HG02870 (cell line): ENCODE data around the gene EFS.
"Not testable (repeated sequence)": the region's sequence is repeated elsewhere in the genome, so short reads cannot be mapped to it uniquely, and the experiment has no call there.

Experiments
- ATAC-seq: cut with Tn5 transposase; IDR thresholded peaks from one replicate; pipeline ENCODE4 v1.9.1; 2021; ENCODE audit warnings: mild to moderate bottlenecking, moderate library complexity; ENCODE audit not compliant: unreplicated experiment

EFS gene

DNA sequence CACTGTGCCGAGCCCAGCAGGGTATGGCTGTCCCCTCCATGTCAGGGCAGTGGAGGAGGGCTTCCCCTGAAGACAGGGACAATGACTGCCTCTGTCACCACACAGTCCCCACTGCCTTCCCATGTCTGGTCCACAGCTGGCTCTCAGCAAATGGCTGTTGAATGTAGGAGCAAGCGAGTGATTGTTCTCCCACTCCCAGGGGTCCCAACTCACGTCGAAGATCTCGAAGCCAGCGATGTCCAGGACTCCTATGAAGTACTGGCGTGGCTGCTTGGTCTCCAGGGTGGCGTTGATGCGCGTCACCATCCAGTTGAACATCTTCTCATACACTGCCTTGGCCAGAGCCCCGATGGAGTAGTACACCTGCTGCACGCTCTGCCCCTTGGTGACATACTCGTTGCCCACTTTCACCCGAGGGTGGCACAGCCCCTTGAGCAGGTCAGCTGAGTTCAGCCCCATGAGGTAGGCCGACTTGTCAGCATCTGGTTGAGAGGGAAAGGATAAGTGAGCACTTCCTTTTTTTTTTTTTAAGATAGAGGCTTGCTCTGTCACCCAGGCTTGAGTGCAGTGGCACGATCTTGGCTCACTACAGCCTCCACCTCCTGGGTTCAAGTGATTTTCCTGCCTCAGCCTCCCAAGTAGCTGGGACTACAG is 35.7 kb upstream of the EFS start:
- not testable (repeated sequence) for ATAC-seq

DNA sequence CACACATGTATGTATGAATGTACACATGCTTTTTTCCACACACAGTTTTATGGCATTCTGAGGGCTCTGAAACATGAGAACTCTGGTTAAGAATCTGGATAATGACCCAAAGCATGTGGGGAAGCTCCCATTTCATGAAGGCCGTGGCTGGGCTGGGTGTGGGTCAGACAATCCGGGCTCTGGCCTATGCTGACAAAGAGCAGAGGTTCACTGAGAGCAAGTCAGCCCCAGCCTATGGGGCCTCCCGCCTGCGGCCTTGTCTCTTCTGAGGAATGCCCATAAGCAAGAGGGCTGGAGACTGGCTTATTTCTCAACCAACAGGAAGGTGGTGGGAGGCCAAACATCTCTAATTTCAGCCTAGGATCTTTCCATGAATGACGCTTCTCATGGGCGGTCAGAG is 34.6 kb upstream of the EFS start:
- ATAC-seq, result no peak

DNA sequence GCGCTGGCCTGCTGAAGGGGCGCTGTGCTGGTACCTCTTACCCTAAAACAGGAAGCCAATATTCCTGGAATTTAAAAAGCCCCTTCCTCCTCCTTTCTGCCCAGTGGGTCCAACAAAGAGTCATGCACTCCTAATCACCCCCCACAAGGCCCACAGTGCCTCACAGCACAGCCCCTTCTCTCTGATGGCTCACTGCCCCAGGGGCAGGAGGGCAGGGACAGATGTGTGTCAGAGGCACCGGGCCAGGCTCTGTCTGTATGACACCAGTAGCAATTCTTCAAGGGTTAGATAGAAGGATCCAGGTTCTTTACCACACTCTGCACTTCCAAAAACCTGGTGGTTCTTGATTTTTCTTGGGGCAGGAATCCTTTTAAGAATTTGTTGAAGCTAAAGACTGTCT is 34.2 kb upstream of the EFS start:
- no peak for ATAC-seq

DNA sequence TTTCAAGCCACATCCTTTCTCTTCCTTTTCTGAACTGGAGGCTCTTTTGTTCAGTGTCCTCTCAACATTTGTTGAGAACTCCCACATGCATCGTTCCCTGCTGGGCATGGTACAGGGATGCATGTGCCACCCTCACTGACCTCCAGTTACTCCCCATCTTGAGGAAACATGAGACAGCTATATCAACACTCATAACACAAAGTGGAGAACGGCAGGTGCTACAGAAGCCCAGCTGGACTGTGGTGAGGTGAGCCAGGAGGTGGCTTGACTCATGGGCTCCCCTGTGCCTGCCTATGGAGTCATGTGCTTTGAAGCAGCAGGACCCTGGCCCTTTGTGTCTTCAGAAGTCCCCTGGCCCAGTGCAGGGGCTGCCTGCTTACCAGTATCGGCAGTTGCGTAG is 33.4 kb upstream of the EFS start:
- no peak for ATAC-seq

DNA sequence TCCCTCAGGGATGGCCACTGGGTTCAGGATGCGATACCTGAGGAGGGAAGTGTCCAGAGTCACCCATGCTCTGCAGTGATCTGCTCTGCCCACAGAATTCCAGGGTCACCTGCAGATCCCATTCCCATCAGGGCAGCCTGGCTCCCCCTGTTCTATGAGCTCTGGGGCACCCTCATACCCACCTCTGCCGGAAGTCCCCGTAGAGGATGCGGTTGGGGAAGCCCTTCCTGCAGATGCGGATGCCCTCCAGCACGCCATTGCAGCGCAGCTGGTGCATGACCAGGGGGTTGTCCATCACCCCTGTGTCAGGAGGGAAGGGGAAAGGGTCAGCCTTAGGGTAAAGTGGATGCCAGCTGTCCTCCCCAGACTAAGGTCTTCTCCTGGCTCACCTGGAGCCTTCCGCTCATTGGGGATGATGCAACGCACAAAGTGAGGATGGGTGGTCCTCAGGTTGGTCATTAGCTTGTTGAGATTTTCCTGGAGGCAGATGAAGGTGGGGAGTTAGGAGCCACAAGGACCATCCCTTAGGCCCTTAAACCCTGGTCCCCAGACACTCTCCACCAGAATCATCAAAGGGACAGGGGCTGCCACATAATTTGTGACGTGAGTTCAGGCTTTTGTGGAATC is 31.9 kb upstream of the EFS start:
- no peak for ATAC-seq

DNA sequence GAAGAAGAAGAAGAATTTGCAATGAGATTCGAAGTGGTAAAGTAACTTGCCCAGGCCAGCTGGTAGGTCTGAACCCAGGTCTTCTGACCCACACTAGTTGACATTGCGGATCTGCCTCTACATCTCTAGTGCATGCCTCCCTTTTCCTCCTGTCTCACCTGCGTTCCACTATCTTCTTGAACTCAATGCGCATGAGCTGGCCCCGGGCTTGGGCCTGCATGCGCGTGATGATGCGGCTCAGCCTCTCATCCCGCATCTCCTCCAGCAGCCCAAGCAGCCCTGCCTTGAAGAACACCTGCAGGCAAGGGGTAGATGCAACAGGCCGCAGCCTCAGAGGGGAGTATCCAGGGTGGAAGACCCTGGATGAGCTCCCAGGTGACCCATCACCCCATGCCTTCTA is 31.2 kb upstream of the EFS start:
- ATAC-seq, result no peak

DNA sequence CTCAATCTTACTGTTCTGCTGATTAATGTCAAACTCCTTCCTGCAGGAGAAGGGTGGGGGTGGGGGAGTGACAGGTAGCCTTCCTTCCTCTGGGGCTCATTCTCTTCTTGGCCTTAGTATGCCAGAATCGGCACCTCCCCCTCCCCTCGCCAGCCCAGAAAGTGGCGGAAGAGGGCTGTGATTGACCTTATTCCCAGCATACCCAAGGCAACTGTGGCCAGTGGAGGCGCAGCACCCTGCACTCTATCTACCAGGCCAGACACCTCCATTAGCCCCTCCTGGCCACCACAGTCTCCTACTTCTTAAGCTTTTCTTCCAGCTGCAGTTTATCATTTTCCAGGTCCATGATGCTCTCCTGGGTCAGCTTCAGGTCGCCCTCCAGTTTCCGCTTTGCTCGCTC is 27.6 kb upstream of the EFS start:
- ATAC-seq, result no peak

DNA sequence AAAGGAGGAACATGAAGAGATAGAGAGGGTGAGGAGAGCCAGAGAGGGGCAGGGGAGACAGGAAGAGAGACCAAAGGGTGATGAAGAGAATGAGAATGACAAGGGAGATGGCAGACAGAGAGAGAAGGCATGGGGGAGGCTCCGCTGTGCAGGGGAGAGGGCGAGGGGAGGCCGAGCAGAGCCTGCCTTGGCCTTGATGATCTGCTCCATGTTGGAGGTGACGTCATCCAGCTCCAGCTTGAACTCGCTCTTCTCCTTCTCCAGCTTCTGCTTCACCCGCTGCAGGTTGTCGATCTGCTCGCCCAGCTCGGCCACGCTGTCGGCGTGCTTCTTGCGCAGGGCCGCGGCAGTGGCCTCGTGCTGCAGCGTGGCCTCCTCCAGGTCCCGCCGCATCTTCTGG is 24.9 kb upstream of the EFS start:
- ATAC-seq, result not testable (repeated sequence)

DNA sequence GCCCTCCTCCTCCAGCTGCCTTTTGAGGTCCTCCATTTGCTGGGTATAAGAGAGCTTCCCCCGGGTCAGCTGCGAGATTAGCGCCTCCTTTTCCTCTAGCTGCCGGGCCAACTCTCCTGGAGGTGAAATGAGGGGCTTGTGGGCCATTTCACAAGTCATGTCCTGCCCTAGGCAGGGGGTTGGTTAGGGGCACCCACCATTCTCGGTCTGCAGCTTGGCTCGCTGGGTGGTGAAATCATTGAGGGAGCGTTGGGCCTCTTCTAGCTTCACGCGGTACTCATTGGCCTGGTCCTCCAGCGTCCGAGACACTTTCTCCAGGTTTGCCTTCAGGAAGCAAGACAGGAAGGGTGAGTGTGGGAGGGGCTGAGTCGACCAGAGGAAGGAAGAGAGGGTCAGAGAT is 24.4 kb upstream of the EFS start:
- ATAC-seq, result no peak

DNA sequence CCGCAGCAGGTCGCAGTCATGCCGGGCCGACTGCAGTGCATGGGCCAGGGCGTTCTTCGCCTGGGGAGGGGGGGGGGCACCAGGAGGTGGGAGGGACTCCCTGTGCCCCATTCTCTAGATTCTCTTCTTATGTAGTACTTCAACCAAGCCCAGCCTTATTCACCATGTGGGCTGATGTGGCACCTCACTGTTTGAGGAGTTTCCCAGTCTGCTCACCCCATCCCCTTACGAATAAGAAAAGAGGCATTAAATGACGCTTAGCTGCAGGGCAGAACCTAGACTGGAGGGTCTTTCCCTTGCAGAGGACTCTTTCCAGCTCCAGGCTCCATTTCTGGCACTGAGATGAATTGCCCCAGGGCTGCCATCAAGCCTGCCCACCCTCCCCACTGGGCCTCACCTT is 24.0 kb upstream of the EFS start:
- no peak for ATAC-seq

DNA sequence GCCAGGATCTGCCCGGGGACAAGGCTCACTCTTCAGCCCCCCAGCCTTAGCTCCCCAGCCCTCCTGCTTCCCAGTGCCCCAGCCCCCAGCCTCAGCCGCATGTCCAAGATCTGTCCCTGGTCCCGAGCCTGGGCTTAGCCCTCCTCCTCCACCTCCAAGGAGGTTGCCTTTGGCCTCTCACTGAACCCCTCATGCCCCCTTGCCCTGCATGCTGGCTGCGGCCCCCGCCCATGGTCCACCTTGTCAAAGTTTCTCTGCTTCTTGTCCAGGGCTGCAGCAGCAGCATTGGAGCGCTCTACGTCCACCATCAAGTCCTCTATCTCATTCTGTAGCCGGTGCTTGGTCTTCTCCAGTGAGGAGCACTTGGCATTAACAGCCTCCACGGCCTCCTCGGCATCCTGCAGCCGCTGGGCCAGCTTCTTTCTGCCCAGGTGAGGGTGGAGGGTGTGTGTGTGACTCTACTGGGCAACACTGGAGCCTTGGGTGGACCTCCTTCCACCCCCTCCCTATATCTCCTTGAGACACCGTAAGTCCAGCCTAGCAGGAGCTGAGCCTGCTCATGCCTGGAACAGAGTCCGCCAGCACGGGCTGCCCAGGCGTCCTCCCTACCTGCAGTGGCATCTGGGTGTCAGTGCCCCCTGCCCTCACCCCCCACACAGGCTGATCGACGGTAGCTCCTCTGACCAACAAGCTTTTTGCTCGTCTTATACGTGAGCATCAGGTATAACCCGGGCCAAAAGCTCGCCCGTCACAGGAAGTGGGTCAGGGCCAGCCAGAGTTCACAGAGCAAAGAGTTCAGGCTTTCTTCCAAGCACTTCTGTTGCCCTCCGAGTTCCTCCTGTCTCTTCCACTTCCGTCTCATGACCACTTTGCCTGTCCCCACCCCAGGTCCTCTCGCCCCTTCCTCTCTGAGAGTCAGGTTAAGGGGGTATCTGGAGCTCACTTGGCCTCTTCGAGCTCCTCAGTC is 23.2 kb upstream of the EFS start:
- no peak for ATAC-seq

DNA sequence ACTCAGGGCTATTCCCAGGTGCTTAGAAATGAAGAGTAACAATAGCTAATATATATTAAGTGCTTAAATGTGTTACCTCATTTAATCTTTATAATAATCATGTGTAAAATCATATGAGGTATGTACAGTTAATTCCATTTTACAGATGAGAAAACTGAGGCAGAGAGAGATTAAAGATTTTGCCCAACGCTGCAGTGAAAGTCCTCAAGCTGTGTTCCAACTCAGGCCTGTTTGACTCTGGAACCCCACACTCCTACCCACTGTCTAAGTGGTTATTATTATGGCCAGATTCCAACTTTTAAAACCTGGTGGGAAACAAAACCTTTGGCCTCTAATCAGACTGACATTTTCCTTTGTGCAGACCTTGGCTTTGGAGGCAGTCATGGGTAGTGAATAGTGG is 22.0 kb upstream of the EFS start:
- ATAC-seq, result no peak

DNA sequence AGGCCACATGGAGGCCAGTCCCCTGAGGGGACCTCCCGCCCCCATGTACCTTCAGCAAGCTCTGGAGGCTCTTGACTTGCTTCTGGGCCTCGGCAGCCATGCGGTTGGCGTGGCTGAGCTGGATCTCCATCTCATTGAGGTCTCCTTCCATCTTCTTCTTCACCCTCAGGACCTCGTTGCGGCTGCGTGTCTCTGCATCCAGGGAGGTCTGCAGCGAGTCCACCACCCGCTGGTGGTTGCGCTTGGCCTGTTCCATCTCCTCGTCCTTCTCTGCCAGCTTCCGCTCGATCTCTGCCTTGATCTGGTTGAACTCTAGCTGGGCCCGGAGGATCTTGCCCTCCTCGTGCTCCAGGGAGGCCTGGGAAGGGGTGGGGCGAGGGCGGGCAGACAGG is 21.3 kb upstream of the EFS start:
- not testable (repeated sequence) for ATAC-seq

DNA sequence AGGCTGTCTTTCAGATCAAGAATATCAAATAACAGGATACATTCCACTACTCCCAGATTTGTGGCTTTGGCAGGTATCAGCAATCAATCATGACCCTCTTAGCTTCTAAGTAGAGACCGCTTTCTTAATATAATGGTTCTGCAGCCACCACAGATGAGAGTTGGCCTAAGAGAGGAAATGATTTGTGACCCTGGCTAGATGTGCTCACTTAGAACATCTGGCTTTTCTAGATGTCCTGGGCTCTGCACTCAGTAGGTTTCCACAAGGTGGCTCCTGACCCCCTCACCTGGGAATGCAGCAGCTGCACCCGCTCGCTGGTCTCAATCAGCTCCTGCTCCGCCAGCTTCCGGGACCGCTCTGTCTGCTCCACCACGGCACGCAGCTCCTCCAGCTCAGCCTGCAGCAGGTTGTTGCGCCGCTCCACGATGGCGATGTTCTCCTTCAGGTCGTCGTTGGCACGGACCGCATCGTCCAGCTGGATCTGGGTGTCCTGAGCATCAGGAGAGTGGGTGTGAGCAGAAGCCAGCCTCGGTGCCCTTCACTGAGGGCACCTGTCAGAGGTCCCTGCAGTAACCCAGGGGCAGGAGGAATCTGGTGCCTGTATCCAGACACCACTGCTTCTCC is 20.8 kb upstream of the EFS start:
- no peak for ATAC-seq

DNA sequence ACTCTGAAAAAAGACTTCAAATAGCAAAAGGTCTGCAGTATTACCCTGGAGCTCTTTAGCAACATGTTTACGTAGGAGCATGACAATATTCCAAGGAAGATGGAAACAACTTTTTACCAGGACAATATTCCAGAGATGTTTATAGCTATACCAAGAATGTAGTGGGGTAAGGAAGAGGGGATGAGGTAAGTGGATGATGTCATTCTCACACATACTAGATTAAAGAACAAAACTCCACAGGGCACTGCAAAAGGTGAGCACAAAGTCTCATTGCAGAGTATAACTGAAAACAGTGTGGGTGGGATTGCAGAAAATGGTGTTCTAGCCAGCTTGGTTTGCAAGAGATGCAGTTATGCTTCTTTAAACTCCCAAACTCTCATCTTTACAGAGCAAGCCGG is 20.3 kb upstream of the EFS start:
- ATAC-seq, result no peak

DNA sequence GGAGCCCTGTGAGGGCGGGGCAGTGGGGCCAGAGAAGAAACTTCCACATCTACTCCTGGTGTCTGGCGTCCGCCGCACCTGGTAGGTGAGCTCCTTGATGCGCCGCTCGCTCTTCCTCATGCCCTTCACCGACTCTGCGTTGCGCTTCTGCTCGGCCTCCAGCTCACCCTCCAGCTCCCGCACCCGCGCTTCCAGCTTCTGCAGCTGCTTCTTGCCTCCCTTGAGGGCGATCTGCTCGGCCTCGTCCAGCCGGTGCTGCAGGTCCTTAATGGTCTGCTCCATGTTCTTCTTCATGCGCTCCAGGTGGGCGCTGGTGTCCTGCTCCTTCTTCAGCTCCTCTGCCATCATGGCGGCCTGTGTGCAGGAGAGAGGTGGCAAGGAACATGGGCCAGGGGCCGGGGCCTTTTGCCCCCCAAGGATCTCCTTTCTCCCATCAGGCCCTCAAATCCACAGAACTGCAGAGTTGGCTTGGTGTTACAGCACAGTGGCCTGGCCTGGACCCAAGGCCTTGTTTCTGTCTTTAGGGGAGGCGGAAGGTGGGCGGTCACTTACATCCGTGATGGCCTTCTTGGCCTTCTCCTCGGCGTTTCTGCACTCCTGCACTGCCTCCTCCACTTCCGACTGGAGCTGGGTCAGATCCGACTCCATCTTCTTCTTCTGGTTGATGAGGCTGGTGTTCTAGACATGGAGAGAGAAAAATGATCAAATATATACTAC is 19.6 kb upstream of the EFS start:
- no peak for ATAC-seq

DNA sequence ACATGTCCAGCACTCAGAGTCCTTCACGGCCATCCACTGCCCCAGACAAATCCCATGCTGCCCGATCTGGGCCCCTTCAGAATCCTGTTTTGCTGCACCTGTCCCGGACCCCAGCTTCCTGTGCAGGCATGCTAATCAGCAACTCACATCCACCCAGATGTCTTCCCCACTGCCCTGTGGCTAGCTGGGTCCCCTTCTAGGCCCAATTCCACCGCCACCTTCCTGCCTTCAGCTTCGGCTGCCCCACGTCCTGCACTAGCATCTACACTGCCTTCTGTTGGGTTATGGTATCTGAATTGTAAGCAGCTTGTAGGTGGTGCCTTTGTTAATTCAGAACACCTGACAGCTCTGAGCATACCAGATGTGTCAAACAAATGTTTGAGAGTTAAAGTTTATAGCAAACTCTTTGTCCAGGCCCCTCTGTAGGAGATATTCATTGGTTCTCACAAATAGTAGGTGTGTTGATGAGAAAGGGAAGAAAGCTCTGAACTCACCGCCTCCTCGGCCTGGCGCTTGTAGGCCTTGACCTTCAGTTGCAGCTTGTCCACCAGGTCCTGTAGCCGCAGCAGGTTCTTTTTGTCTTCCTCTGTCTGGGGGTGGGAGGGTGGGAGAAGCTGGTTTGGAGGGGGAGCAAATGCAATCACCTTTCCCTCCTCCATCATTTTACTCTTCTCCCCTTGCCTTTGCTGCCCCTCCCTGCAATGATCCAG is 17.9 kb upstream of the EFS start:
- no peak for ATAC-seq

DNA sequence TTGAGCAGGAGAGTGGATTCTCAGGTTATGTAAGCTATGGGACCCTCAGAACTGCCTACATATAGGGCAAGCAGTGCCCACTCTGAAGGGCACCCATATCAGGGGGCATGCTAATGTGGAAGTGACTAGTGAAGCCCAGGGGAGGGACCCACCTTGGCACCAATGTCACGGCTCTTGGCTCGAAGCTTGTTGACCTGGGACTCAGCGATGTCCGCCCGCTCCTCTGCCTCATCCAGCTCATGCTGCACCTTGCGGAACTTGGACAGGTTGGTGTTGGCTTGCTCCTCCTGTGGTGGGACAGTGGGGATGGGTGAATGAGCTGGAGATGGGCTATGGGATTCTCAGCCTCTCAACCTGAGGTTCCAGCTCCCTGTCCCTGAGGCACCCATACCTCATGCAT is 17.3 kb upstream of the EFS start:
- ATAC-seq, result no peak

DNA sequence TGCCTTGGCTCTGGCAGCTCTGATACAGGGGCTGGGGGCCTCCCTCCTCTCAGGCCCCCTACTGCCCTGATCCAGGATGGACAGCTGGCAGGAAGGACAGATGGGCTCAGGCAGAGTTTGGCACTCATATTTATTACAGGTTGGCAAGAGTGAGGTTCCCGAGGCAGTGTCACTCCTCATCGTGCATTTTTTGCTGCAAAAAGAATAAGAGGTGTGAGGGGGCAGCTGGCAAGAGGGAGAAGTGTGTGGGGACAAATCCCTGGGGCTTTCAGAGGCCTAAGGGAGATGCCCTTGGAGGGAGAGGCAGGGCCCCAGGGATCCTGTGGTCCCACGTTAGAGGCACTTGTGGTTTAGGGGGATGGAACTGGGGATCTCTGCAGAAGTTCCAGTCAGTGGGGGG is 16.9 kb upstream of the EFS start:
- no peak for ATAC-seq

DNA sequence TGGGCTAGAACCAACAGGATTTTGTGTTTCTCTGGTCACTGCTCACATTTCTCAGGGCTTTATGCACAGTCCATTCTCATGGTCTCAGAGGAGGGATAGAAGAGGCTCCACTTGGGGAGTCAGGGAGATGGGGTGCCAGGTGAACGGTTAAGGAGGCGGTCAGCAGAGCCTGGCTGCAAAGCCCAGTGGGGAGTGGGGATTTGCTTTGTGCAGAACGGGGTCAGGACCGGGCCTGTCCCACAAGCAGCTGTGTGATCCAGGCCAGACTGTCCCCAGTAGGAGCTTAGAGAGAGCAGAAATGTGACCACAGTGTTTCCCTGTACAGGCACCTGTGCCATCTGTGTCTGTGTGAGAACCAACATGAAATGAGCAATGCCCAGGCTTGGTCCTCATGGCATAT is 16.0 kb upstream of the EFS start:
- ATAC-seq, result no peak
